ENCODE measurements around the gene KRT80.
A peak's percentile ranks its signal among the peaks of the same experiment; 100 is the strongest.

KRT80 gene

GRCh38 chr12:52151153-52151836, 40.5 kb downstream of the KRT80 start:
- DNase-seq = no peak

- no peak for DNase-seq
These were observed 42.1 kb downstream of the KRT80 start for GRCh38 chr12:52149651-52150241.

- no peak for DNase-seq
These were observed 42.6 kb downstream of the KRT80 start for GRCh38 chr12:52149182-52149641.

GRCh38 chr12:52148464-52149181, 43.2 kb downstream of the KRT80 start:
- DNase-seq = no peak

- no peak for DNase-seq
These were observed 43.8 kb downstream of the KRT80 start for GRCh38 chr12:52147964-52148463.

DNA sequence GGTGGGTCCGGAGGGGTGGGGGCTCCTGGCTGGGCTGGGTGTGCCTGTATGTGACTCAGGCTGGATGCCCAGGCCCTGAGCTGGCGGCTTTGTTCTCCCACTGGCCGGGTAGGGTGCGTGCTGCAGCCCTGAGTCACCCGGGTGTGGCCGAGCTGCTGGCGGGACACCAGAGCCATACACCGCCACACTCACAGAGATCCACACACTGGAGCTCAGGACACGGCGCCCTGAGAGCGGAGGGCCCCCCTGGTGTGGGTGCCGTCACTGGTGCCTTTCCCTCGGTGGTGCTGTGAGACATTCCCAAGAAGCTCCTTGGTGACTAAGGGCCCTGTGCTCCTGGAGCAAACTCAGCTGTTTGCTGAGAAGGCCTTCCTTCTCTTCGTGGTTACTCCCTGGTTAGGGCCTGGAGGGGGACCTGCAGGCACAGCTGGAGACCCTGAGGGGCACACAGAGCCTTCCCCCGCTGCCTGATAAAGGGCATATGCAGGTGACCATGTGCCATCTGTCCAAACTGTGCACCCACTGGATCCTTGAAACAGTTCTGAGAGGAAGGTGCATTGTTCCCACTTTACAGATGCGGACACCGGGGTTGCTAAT, 44.3 kb downstream of the KRT80 start:
- no peak for DNase-seq

- DNase-seq = no peak
These were observed 44.9 kb downstream of the KRT80 start for GRCh38 chr12:52146822-52147366.

DNA sequence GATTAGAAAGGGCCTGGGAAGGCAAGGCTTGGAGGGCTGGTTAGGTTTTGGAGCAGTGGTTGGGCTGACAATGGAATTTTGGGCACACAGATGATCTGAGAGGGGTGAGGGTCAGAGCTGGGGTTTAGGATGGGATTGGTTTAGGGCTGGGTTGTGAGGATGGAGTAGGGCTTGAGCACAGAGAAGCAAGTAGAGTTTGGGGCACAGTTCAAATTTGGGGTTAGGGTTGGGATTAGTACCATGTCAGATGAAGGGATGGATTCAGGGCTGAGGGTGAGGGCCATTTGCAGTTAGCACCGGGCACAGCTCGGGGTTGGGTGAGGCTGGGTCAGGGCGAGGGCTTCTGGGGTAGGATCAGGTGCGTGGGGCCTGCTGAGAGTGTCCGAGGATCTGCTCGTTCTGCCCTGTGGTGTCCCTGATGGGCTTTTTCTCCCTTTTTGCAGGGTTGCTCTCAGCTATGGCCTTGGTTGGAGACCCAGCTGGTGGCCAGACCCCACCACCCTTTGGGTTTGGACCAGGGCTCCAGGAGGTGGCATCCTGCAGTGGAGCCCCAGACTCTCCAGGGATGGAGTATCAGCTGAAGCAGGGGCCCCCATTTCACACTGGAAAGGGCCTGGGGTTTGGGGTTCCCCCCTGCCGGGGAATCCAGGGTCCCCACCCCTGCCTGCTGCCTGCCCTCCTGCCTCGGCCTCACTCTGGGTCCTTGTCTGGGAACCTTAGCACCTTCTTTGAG, 45.6 kb downstream of the KRT80 start:
- DNase-seq = no peak

GRCh38 chr12:52145228-52146088, 46.4 kb downstream of the KRT80 start:
- no peak for DNase-seq

DNA sequence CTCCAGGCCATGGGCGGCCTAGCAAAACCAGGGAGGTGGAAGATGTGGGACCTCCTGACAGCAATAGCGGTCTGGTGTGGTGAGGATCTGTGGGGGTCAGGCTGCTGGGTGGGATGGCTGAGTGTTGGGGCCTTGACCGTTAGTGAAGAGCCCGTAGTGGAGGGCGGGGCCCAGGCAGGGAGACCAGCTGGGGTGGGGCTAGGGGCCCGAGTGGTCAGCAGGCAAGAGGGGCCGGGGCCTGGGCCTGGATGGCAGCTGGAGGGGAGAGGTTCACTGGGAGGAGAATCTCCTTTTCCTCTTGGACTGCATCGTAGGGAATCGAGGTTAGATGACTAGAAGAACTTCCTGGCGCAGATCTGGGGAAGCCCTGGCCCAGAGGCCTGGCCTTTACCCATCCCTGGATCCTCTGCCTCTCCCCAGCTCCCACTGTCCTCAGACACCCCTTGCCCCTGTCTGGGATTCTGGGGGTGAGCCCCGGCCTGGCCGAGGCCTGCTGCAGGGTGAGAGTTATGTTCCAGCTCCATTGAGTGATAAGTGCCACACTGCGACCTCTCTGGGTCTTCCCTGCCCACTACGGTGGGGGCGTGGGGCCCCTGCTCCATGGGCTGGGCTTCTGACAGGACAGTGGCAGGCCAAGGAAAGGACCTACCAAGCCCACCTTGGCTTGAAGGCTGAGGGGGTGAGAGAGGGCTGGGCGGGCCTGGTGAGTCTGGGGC, 47.1 kb downstream of the KRT80 start:
- no peak for DNase-seq

GRCh38 chr12:52142431-52142830, 49.4 kb downstream of the KRT80 start:
- no peak for DNase-seq

- DNase-seq = no peak
These were observed 49.9 kb downstream of the KRT80 start for GRCh38 chr12:52141875-52142274.

DNA sequence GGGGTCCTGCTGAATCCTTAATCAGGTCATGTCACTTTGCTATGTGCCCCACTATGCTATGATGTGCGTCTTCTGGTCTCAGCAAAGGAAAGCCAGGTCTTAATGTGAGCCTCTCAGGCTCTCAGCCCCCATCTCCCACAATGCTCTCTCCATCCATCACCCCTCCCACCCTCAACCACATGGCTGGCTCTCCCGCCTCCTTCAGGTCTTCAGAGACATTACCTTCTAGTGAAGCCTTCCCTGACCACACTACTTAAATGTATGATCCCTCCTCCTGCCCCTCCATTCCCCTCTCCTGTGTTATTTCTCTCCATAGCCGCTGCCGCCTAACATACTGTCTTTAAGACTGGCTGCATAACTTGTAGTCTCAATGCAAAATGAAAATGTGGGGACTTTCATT, 50.5 kb downstream of the KRT80 start:
- no peak for DNase-seq

GRCh38 chr12:52139579-52140062, 52.2 kb downstream of the KRT80 start:
- peak; percentile 56 for DNase-seq

GRCh38 chr12:52139147-52139546, 52.7 kb downstream of the KRT80 start:
- DNase-seq = no peak

GRCh38 chr12:52137746-52138145, 54.1 kb downstream of the KRT80 start:
- DNase-seq = no peak

- no peak for DNase-seq
These were observed 59.1 kb downstream of the KRT80 start for GRCh38 chr12:52132754-52133161.

GRCh38 chr12:52130711-52131110, 61.1 kb downstream of the KRT80 start:
- DNase-seq = no peak

- no peak for DNase-seq
These were observed 63.9 kb downstream of the KRT80 start for GRCh38 chr12:52127683-52128450.
